Activated T-helper 1 cell treated with anti-CD3 and anti-CD28 coated beads, Interleukin-12 subunit alpha, Interleukin-12 subunit beta, Interleukin-2, Interleukin-4 antibody, amounts not matched to agents 30 ng/mL and 10 ng/mL and 1 ng/mL, durations not matched to agents 14 hours and 24 hours and 36 hours (primary cell): ENCODE results near the gene NCK2. TPM values are rescaled to one million over a fixed set of nuclear protein-coding genes. Genes with fewer than 3 reads are reported as not detected.

Source experiments
- DNase-seq: peaks from one replicate; pipeline ENCODE4 v3.0.0; 2021; ENCODE audit warnings: low spot score
- H3K27ac Mint-ChIP-seq: one replicate; pipeline ENCODE4 v1.8.0; 2021; ENCODE audit warnings: mild to moderate bottlenecking, mixed read lengths
- H3K27me3 Mint-ChIP-seq: one replicate; pipeline ENCODE4 v1.8.0; 2022; ENCODE audit warnings: mild to moderate bottlenecking, moderate library complexity, mixed read lengths; ENCODE audit not compliant: insufficient read depth
- H3K36me3 Mint-ChIP-seq: one replicate; pipeline ENCODE4 v1.8.0; 2021; ENCODE audit warnings: low read depth, mixed read lengths
- H3K4me1 Mint-ChIP-seq: one replicate; pipeline ENCODE4 v1.8.0; 2021; ENCODE audit warnings: low read depth, mixed read lengths
- H3K4me3 Mint-ChIP-seq: one replicate; pipeline ENCODE4 v1.8.0; 2021; ENCODE audit warnings: mild to moderate bottlenecking, moderate library complexity, mixed read lengths
- H3K9me3 Mint-ChIP-seq: one replicate; pipeline ENCODE4 v1.8.0; 2021; ENCODE audit warnings: mixed read lengths
- intact Hi-C: fragments of 100-400 bp; cut with micrococcal nuclease; formaldehyde crosslinking; loops from one replicate; pipeline ENCODE4 v1.15.1; 2024
- total RNA-seq: library from RNA; stranded (reverse); gene quantifications from 2 replicates; pipeline ENCODE4 v1.2.3, GENCODE V29; 2022

The NCK2 gene
- total RNA-seq, 1 donor from 2014 or later, result 79.9 TPM

- Mint-ChIP-seq H3K27ac (no peak overlapping the region), H3K4me1 (peaks cover 53% of the 10 kb centered on the region)
These were observed 101.3 kb downstream of the NCK2 start for GRCh38 chr2:105845976-105846375.

GRCh38 chr2:105847056-105847455 is 102.3 kb downstream of the NCK2 start:
- H3K27ac Mint-ChIP-seq, result no peak overlapping the region
- H3K9me3 Mint-ChIP-seq, result no peaks in the 10 kb centered on the region

More at GRCh38 chr2:105845976-105846375, 101.3 kb downstream of the NCK2 start:
- H3K27me3 Mint-ChIP-seq, result no peaks in the 10 kb centered on the region
- H3K36me3 Mint-ChIP-seq, result peaks cover 50% of the 10 kb centered on the region
- no peak for DNase-seq
- intact Hi-C loops, result no loop called here
- H3K4me3 Mint-ChIP-seq, result no peak overlapping the region
- H3K9me3 Mint-ChIP-seq, result no peaks in the 10 kb centered on the region

GRCh38 chr2:105848367-105848766 is 103.7 kb downstream of the NCK2 start:
- H3K27ac Mint-ChIP-seq, result peak overlapping the region; percentile 67
- peaks cover 49% of the 10 kb centered on the region for H3K4me1 Mint-ChIP-seq
- no peaks in the 10 kb centered on the region for H3K27me3 Mint-ChIP-seq
- DNase-seq, result no peak
- H3K4me3 Mint-ChIP-seq, result no peak overlapping the region
- H3K9me3 Mint-ChIP-seq, result no peaks in the 10 kb centered on the region
- intact Hi-C loops, result no loop called here
- peaks cover 44% of the 10 kb centered on the region for H3K36me3 Mint-ChIP-seq

More at GRCh38 chr2:105847056-105847455, 102.3 kb downstream of the NCK2 start:
- no peak for DNase-seq
- Mint-ChIP-seq H3K27me3 (no peaks in the 10 kb centered on the region), H3K36me3 (peaks cover 47% of the 10 kb centered on the region), H3K4me3 (no peak overlapping the region), H3K4me1 (peaks cover 48% of the 10 kb centered on the region)
- intact Hi-C loops, result no loop called here

GRCh38 chr2:105849431-105850179 is 104.9 kb downstream of the NCK2 start:
- H3K27ac Mint-ChIP-seq, result no peak overlapping the region
- peaks cover 44% of the 10 kb centered on the region for H3K36me3 Mint-ChIP-seq
- no peaks in the 10 kb centered on the region for H3K27me3 Mint-ChIP-seq
- DNase-seq, result no peak
- intact Hi-C loops, result no loop called here
- peaks cover 50% of the 10 kb centered on the region for H3K4me1 Mint-ChIP-seq
- H3K9me3 Mint-ChIP-seq, result no peaks in the 10 kb centered on the region
- H3K4me3 Mint-ChIP-seq, result no peak overlapping the region

- intact Hi-C loops, result no loop called here
These were observed 107.4 kb downstream of the NCK2 start for GRCh38 chr2:105852066-105852465.

GRCh38 chr2:105853354-105854088 is 108.8 kb downstream of the NCK2 start:
- H3K36me3 Mint-ChIP-seq, result peaks cover 41% of the 10 kb centered on the region

More at GRCh38 chr2:105852066-105852465, 107.4 kb downstream of the NCK2 start:
- H3K4me1 Mint-ChIP-seq, result peaks cover 61% of the 10 kb centered on the region
- no peak overlapping the region for H3K27ac Mint-ChIP-seq
- no peaks in the 10 kb centered on the region for H3K9me3 Mint-ChIP-seq
- H3K27me3 Mint-ChIP-seq, result no peaks in the 10 kb centered on the region
- H3K4me3 Mint-ChIP-seq, result no peak overlapping the region
- peaks cover 44% of the 10 kb centered on the region for H3K36me3 Mint-ChIP-seq
- no peak for DNase-seq

GRCh38 chr2:105854972-105855371 is 110.3 kb downstream of the NCK2 start:
- Mint-ChIP-seq H3K9me3 (no peaks in the 10 kb centered on the region), H3K27me3 (peaks cover 2% of the 10 kb centered on the region), H3K27ac (peak overlapping the region; percentile 99), H3K36me3 (peaks cover 39% of the 10 kb centered on the region), H3K4me1 (peaks cover 78% of the 10 kb centered on the region), H3K4me3 (no peak overlapping the region)
- DNase-seq, result no peak
- intact Hi-C loops, result loop anchor here (5.0 kb wide), 2 partner anchors 278 to 337 kb away; partner anchors contain the start of gene UXS1

More at GRCh38 chr2:105853354-105854088, 108.8 kb downstream of the NCK2 start:
- H3K4me1 Mint-ChIP-seq, result peaks cover 67% of the 10 kb centered on the region
- no peaks in the 10 kb centered on the region for H3K9me3 Mint-ChIP-seq
- peak overlapping the region; percentile 65 for H3K27ac Mint-ChIP-seq
- DNase-seq, result no peak
- no peak overlapping the region for H3K4me3 Mint-ChIP-seq
- H3K27me3 Mint-ChIP-seq, result no peaks in the 10 kb centered on the region
- intact Hi-C loops, result no loop called here

- Mint-ChIP-seq H3K9me3 (no peaks in the 10 kb centered on the region), H3K36me3 (peaks cover 47% of the 10 kb centered on the region), H3K4me3 (peak overlapping the region; percentile 83), H3K4me1 (peaks cover 89% of the 10 kb centered on the region), H3K27me3 (peaks cover 2% of the 10 kb centered on the region), H3K27ac (peak overlapping the region; percentile 99)
- intact Hi-C loops, result loop anchor here (1.0 to 5.0 kb wide), 8 partner anchors 15 to 336 kb away; partner anchors contain the start of gene UXS1
- DNase-seq, result no peak
These were observed 111.9 kb downstream of the NCK2 start for GRCh38 chr2:105856581-105856980.

GRCh38 chr2:105857076-105857740 is 112.5 kb downstream of the NCK2 start:
- Mint-ChIP-seq H3K4me3 (peak overlapping the region; percentile 83), H3K27ac (peak overlapping the region; percentile 99), H3K27me3 (peaks cover 2% of the 10 kb centered on the region), H3K4me1 (peaks cover 87% of the 10 kb centered on the region), H3K36me3 (peaks cover 45% of the 10 kb centered on the region), H3K9me3 (no peaks in the 10 kb centered on the region)
- DNase-seq, result peak; percentile 16
- intact Hi-C loops, result loop anchor here (1.0 to 5.0 kb wide), 3 partner anchors 49 to 335 kb away; partner anchors contain the start of gene UXS1

GRCh38 chr2:105858868-105859693 is 114.4 kb downstream of the NCK2 start:
- Mint-ChIP-seq H3K27me3 (peaks cover 2% of the 10 kb centered on the region), H3K27ac (peak overlapping the region; percentile 89), H3K4me1 (peaks cover 90% of the 10 kb centered on the region), H3K4me3 (peak overlapping the region; percentile 53), H3K36me3 (peaks cover 44% of the 10 kb centered on the region), H3K9me3 (no peaks in the 10 kb centered on the region)
- intact Hi-C loops, result loop anchor here (1.0 to 5.0 kb wide), 6 partner anchors 14 to 333 kb away; partner anchors contain the start of gene UXS1
- no peak for DNase-seq

- Mint-ChIP-seq H3K27ac (peak overlapping the region; percentile 89), H3K4me1 (peaks cover 93% of the 10 kb centered on the region), H3K36me3 (peaks cover 48% of the 10 kb centered on the region), H3K4me3 (peak overlapping the region; percentile 53), H3K27me3 (peaks cover 2% of the 10 kb centered on the region), H3K9me3 (no peaks in the 10 kb centered on the region)
- intact Hi-C loops, result loop anchor here (1.0 to 5.0 kb wide), 6 partner anchors 14 to 333 kb away; partner anchors contain the start of gene UXS1
- no peak for DNase-seq
These were observed 114.9 kb downstream of the NCK2 start for GRCh38 chr2:105859694-105859951.

GRCh38 chr2:105860567-105860966 is 115.9 kb downstream of the NCK2 start:
- H3K36me3 Mint-ChIP-seq, result peaks cover 39% of the 10 kb centered on the region
- H3K4me1 Mint-ChIP-seq, result peaks cover 93% of the 10 kb centered on the region
- peak overlapping the region; percentile 29 for H3K4me3 Mint-ChIP-seq
- peak overlapping the region; percentile 71 for H3K27ac Mint-ChIP-seq
- H3K9me3 Mint-ChIP-seq, result no peaks in the 10 kb centered on the region
- intact Hi-C loops, result no loop called here
- DNase-seq, result no peak
- H3K27me3 Mint-ChIP-seq, result peaks cover 2% of the 10 kb centered on the region
